HG03571 (cell line): ENCODE results near the gene MGAT4B.
A peak's percentile ranks its signal among the peaks of the same experiment; 100 is the strongest.

ENCODE experiments used
- ATAC-seq: cut with Tn5 transposase; IDR thresholded peaks from one replicate; pipeline ENCODE4 v1.9.1; 2021; ENCODE audit not compliant: unreplicated experiment

MGAT4B gene

DNA sequence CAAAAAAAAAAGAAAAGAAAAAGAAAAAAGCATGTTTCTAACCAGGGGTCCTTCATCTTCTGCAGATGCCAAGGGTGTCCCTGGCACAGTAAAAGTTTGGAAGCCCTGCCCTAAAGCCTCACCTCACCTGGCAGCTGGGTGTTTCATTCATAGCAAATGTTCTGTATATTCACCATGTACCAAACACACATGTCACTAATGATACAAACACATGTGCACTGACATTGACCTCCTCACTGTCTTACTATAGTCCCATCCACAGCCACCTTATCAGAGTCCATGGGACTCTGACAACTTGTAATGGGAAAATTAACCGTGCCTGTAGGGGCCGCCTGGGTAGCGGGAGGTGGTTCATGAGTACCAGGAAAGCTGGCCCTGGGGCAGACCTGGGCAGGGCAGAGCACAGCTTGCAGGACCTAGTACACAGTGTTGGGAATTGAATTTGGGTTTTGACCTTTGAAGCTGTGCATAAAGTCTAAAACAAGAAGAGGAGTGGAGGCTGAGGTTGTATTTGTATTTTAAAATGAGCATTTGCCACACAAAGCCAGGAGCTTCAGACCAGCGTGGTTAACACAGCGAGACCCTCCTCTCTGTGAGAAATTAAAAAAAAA is 6.4 kb upstream of the MGAT4B start:
- no peak for ATAC-seq

DNA sequence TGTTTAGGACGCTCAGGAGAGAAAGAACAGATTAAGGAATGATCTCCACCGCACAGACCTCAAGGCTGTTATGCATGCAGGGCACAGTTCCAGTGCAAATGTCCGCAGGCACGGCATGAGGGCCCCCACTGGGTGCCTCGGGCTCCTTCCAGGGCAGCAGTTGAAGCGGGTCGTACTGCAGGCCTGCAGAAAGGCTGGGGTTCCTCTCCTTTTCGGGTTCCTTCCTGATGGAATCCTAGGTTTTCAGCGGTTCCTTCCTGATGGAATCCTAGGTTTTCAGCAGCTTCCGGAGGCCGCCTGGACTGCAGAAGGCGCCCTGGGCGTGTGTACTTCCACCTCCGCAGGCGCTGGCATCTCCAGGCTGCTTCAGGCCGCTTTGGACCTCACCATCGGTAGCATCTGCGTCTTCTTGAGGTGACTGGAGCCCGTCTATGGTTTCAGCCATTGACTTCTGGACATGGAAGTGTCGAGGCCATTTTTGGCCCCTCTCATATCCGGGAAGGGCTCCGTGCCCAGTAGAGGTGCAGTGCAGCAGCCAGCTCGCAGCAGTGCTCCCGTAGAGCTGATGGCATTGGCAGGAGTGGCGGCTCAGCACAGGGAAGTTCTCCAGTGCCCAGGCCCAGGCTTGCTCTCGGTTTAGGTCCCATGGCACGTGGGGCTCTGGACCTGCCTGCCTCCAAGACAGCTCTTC is 5.6 kb upstream of the MGAT4B start:
- ATAC-seq: no peak

DNA sequence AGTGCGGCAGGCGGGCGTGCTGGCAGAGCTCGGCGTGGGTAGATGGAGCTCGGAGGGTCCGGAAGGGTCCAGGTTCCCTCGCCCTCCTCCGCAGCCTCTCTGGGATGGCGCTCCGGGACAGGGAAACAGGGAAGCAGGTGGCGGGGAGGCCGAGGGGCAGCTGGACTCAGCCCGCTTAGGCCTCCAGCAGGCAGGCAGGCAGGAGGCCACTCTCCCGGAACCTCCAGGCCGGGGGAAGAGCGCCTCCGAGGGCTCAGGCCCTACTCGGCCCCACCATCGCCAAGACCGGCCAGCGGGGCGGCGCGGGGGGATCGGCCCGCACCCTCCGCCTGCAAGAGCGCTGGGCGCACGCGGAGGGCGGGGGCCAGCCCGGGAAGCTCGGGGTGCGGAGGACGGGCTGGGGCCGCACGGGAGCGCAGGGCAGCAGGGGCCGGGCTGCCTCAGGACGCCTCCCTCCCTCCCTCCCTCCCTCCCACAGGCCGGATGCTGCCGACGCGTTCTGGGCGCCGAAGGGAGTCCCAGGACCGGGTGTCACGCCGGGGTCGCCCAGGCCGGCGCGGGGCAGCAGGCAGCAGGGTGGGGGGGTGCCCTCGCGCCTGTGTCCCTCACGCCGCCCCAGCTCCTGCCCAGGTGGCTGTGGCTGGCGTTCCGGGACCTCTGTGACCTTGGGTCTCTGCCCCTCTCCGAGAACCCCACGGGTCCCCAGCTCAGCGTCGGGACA is 977 bp downstream of the MGAT4B start:
- peak; percentile 22 for ATAC-seq

DNA sequence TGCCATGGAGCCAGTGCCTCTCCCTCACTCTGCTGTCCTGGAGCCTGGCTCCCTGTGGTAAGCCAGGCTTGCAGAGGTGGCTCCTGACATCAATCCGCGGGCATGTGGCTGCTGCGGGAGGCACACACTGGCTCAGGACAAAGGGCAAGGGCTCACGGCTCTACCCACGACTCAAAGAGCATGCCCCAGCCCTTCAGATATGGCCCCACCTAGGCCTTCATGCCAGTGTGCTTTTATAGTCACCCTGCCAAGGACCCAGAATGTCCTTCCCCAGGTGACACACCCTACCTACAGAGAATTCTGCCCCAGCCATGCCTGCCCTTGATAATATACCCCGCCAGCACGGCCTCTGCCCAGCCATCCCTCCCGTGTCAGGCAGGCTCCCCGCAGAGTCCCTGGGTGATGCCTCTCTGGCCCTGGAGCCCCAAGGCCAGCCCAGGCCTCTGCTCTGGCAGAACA is 1.6 kb downstream of the MGAT4B start:
- no peak for ATAC-seq

DNA sequence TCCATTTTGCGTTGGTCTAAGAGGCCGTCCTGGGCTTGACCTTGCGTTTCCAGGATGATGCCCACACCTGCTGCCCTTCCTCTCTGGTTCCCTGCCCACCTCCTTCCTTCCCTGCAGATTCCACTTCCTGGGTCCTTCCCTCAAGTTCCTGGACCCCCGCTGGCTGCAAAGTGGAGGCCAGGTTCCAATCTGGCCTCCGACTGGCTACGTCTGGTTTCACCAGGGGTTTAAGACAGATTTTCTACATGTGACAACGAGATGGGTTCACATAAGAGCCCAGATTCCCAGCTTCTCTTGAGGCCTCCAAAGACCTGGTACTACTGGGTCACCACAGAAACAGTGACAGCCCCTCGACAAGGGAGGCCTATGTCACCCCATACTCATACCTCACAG is 2.1 kb downstream of the MGAT4B start:
- ATAC-seq: no peak

DNA sequence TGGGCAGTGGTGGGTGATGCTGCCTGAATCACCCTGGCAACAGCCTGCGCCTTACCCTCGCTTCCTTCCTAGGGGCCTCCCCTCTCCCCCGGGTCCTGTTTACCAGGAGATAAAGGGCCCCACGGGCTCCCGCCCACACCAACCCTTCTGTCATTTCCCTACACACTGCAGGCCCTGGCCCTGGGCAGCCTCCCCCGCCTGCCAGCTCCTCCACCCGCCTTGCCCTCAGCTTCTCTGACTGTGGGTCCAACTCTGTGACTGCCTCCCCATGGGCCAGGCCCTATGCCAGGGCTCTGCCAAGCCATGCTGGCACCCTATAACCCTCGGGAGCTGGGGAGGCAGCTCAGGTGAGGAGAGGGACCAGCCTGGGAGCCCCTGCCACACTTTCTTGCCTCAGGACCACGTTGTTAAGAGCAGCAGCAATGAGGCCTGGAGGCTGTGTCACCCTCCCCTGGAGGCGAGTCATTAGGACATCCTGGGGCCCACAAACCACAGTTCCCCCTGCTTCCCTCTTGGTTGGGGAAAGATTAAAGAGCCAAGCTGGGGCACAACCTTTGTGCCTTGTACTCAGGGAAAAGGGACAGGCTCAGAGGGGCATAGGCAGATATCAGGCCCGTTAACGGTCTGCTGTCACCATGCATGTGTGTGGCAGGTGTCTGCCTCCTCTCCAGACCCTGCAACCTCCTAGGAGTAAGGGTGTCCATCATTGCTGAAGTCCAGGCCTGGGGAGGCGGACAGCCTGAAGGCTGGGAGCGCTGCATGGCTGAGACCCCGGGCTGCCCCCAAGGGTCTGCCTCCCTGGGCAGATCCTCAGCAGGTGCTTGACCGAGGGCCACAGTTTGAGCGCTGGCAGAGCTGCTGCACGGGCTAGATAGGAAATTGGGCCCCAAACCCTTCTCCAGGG is 2.8 kb downstream of the MGAT4B start:
- ATAC-seq: no peak

DNA sequence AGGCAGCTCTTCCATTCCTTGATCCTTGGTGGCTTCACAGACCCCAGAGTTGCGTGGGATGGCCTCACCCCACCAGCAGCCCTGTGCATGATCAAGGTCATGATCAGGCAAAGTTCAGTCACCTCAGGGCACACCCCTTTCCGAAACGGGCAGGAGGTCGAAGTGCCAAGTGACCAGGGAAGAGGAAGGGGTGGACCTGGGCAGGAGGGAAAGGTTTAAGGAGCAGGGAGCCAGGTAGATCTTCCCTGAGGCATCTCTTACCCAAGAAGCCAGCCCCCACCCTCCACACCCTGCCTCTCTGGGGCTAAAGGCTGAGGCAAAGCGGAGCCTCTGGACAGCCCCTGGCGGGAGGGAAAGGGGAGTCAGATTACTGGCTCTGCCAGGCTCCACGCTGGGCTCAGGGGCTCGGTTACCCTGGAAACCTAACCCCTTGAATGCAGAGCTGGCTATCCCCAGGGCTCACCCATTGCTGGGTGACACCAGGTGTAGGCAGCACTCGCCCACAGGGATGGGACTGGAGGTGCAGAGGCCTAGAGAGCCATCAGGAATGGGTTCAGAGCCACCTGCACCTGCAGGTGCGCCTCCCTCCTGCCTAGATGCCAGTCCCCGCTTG is 3.6 kb downstream of the MGAT4B start:
- ATAC-seq: no peak

DNA sequence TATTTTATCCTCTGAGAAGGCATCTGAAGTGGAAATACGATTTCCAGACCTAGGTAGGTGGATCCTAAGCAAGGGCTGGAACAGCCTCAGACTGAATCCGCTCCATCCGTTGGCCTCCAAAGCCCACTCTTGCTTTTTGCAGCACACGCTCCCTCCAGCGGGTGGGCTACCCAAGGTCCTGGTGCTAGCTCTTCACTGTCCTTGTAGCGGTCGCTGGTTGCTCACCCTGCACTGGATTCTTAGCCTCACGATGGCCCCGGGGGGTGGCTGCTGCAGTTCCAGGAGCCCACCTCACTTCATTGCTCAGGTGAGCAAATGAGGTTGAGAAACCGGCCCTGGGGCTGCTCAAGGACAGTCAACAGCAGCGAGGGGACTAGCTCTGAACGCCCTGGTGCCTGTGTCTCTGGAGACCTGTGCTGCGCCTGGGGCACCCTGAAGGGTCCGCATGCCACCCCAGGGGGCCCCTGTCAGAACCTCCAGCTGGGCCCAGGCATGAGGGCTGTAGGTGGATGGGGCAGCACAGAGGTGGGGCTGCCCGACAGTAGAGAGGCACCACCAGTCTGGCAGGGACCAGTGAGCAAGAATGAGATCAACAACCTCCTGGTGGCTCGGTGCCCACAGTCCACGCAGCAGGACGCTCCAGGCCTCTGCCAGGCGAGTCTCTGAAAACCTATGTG is 4.3 kb downstream of the MGAT4B start:
- ATAC-seq: no peak

DNA sequence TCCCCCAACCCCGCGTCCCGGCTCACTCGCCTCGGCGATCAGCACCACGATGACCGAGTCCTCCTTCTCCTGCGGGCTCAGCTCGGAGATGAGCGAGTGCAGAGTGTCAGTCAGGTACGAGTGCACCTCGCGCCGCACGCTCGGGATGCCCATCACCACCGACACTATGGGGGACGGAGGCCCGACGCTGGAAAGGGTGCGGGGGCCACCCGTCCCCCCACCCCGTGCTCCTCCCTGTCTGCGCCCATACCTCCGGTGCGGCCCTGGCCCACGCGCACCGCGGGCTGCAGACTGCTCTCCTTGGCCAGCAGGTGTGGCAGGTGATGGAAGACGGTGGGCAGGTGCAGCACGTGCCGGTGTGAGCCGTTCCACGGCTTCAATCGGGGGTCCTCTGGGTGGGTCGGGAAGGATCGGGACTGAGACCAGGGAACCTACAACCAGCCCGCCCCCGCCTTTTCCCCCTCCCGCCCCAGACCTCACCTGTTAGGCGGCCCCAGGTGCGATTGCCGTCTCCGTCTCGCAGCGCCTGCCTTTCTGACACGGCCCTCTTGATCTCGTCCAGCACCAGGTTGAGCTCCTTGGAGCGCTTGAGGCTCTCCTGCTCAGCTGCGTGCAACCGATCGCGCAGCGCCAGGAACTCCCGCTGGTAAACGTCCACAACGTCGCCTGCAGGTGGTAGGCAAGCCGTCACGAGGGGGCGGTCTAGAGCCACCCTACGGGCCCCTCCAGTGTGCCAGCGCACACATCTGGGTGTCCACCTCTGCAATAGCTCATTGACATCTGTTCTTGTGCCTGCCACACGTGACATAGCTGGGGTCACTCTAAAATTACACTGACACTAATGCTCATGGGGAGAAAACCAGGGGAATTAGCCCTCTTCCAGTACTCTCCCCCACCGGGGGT is 5.1 kb downstream of the MGAT4B start:
- ATAC-seq: peak; percentile 35

DNA sequence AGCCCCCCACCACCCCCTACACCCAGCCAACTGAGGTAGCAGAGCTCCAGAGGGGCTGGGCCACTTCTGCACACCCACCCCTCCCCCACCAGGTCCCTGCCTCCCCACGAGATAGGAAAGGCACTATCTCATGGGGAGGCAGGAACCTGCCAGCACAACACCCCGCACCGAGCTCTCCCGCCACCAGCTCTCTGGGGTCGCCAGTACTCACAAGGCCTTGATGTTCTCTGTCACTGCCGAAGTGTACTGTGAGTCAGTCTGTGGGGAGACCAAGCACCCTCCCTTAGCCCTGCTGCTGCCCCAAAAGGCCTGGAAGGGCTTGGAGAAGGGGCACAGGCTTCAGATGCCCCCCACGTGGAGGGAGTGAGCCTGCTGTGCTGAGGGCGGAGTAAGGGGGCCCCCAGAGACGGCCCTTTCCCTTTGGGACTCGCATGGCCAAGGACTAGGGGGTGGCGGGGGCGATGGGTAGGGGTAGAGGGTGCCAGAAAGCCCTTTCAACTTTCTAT is 5.9 kb downstream of the MGAT4B start:
- ATAC-seq: no peak

DNA sequence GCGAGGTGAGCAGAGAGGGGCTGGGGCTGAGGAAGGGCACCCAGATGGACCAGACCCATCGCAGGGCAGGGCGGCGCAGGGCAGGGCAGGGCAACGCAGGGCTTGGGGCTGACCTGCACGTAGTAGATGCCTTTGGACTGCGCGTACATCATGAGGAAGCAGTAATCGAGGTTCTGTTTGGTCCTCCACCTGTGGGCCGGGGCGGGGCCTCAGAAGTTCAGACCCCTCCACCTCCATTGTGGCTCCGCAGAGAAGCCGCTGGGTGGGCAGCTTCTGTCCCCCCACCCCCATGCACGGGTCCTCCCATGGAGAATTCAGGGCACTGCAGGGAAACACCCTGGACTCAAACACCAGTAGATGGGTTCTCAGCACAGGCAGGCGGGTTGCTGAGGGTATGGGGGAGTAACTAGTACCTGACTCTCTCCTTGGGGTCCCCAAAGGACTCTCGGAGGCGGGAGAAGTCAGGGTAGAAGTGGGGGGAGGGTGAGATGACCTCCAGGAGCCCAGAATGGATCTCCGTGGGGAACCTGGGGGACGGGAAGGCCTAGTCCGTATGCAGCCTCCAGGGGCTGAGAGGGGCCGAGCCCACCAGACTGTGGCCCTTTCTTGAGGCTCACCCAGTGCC is 6.5 kb downstream of the MGAT4B start:
- no peak for ATAC-seq

DNA sequence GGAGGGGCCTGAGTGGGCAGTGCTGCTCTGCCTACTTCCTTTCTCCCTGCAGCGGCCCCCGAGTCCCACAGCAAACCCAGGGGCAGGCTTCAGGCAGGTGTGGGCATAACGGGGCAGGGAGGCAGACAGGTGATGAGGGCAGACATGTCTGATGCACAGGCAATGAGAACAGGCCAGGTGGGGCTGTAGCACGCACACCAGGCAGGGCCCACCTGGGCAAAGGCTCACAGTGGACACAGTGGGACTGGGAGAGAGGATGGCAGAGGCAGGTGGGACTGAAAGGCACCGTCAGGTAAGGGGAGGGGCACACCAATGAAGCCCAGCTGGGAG is 7.1 kb downstream of the MGAT4B start:
- no peak for ATAC-seq

DNA sequence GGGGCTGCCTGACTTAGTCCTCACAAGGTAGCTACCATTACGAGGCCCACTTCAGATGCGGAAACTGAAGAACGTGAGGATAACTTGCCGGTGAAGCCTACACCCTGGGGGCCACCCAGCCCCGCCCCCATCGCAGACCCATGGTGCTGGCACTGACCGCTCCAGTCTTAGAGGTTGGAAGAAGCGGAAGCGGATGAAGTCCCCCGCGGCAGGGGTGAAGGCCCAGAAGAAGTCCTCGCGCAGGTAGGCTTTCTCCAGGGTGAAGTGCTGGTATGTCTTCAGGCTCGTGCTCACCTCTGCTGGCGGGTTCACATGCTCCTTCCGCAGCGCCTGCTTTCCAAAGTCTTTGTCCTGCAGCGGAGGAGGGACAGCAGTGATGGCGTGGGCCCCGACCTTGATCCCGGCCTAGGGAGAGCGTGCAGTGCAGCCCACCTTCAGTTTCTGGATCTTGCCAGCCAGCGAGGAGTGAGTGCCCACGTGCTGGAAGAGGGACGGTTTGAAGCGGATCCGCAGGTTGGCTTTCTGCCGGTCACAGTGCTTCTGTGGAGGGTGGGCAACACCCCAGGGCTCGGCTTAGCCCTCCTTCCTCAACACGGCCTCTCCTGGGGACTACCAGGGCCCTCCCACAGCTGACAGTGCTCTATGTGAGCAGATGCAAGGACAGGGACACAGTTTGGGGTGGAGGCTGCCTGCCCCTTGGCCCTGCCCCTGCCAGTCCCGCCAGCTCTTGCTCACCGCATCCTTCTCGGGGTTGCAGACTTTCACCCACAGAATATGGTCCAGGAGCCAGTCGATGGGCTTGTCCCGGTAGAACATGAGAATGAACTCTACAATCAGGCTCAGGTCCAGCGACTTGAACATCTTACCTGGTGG is 7.7 kb downstream of the MGAT4B start:
- ATAC-seq: no peak

DNA sequence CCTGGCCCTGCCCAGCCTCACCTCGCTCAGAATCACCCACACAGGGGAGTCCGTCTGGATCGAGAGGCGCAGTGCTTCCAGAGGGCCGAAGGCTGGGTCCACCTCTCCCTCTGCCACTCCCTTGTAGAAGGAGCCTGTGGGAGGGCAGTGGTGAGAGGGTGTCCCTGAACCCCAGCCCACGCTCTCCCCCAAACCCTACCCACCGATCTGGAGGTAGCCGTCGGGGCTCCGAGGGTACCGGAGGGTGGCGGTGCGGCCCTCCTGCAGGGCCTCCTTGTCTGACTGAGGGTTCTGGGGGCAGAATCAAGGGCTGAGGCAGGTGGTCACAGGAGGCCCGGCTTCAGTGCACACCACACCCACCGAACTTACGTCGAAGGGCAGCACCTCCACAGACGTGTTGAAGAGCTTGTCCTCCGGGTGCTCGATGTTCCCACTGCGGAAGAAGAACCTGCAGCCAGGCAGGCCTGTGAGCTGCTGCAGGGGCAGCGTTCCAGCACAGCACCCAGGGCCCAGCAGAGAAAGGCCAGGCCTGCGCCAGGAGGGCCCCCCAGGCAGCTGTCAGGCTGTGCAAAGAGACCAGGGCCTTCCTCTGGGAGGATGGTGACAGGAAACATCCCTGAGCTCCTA is 8.4 kb downstream of the MGAT4B start:
- no peak for ATAC-seq

DNA sequence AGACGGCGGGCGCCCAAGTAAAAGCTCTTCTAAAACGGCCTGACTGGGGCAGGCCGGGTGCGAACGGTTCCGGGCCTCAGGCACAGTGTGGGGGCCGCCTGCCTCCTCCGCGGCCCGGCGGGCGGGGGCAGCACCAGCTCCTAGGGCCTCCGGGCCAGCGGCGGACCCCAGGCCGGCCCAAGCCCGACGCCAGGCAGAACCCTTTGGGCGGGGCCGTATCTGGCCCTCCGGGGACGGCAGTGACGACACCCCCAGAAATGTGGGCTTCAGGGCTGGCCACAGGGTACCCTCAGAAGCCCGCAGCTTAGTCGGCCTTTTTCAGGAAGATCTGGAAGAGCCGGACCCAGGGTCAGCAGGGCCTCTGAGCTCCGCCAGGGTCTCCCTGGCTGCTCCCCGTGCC is 8.9 kb downstream of the MGAT4B start:
- no peak for ATAC-seq

DNA sequence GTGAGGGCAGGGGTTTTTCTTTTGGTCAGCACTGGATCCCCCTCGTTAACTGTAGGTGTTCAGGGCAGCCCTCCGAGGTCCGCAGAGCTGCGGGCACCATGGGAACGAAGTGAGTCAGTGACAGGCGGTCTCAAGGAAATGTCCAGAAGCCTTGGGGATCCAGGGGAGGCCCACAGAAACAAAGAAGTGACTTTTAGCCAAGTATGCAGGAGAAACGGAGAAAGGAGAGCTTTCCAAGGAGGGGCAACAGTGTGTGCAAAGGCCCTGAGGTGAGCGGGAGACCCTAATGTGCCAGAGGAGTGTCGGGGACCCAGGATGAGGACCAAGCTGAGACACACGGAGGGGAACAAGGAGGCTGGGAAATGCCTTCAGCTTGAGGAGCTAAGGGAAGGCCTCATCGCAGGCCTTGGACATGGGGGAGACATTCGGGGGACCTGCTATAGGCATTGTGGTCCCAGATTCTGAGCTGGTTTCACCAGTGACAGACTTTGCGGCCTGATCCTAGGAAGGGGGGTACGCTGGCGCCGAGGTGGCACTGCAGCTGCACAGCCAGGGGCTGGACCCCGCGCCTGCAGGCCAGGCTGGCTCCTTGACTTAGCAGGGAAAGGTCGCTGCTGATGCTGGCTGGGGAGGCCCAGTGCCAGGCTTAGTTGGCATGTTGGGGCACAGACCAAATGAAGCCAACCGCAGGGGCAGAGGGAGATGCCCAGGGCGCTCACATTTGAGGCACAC is 9.6 kb downstream of the MGAT4B start:
- ATAC-seq: no peak
